GM19397 (cell line): Measurements from ENCODE around the gene UTP15.

Source experiments
- ATAC-seq: cut with Tn5 transposase; IDR thresholded peaks from one replicate; pipeline ENCODE4 v1.9.1; 2021; ENCODE audit warnings: mild to moderate bottlenecking, moderate library complexity; ENCODE audit not compliant: unreplicated experiment

Gene UTP15

DNA sequence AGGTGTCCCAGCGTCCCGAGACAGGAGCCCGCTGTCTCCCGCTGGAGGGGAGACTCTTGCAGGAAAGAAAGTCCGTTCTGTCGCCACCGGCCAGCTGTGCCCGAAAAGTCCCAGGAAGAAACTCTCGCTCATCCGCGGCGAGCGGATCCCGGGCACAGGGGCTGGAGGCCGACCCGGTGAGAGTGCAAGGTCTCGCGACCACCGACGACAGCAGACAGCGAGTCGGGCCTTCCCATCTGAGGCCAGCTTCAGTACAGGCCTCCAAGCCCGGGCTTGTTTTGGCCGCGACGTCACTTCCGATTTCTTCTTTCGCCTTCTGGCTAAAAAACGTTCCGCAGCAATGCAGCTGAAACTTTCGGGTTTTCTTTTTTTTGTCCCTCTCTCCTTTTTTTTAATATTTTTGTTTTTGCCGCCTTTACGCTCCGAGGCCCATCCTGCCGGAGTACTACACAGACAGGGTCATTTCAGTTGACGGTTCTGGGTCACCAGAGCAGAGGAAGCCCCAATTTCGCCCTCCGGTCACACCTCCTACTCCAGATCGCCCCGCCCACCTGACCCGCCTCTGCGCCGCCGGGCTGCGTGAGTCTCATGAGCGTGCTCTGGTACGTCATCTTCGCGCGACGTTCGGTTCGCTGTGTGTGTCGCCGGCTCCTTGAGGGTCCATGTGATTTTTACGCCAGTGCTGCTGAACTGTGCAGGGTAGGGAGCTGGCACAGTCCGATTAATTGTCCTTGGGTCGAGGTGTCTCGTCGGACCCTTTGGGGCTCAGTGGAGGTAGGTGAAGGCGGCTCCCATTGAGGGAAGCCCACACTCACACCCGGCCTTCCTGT, at the start of gene UTP15, which contains the start of gene ANKRA2:
UTP15 (plus strand) TSS at position 605 of the 830 bp plus-strand sequence. CDS start 1,602 bp downstream, outside the sequence.
ANKRA2 (minus strand) TSS at position 501 of the 830 bp plus-strand sequence. CDS start 2,758 bp downstream, outside the sequence.
- peak; percentile 94 for ATAC-seq

DNA sequence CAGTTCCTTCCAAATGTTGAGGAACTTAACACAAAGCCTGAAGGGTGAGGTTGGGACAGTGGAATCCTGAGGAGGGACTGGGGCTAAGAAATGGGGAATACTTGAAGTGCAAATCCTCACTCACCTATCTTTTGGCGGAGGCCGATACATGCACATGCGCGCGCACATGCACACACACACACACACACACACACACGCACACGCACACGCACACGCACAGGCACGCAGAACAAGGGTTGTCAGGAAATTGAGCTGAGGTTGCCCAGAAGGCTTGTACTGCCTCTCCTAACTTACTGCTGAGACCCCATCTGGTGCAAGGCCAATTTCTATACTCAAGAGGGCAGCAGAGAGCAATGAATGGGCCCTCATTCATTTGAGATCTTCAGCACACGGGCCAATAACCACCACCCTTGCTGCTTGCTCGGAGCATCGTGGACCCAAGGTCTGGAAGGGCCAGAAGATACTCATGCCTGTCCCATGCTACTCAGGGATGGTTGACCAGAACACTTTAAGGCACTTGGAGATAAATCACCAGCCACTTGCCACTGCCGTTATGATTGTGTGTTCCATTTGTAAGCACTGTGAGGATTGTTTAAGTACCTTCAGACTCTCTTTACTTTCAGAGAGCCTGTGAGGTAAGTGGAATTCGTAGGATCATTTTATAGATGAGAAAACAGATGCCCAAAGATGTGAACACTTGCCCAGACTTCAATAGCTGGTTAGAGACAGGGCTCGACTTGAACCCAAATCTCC, 45.8 kb upstream of the UTP15 start:
- peak; percentile 89 for ATAC-seq

DNA sequence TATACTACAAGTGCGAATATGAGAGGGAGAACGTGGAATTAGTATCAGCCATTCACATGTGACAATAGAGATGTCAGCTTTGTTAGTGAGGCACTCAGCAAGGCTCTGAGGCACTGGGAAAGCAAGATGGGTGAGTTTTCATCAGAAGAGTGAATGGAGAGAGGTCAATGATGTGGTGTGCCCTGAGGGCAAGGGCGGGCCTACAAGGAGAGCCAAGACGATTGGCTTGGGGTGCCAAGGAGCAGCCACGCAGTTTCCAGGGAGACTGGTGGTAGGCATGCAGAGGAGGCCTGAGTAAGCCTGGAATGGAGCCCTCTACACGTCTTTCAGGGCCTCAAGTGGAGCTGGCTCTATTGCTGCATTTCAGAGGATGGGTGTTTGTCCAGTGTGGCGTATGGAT, 42.6 kb upstream of the UTP15 start:
- no peak for ATAC-seq

- no peak for ATAC-seq
Measured at GRCh38 chr5:73523861-73524260, 41.7 kb upstream of the UTP15 start.

DNA sequence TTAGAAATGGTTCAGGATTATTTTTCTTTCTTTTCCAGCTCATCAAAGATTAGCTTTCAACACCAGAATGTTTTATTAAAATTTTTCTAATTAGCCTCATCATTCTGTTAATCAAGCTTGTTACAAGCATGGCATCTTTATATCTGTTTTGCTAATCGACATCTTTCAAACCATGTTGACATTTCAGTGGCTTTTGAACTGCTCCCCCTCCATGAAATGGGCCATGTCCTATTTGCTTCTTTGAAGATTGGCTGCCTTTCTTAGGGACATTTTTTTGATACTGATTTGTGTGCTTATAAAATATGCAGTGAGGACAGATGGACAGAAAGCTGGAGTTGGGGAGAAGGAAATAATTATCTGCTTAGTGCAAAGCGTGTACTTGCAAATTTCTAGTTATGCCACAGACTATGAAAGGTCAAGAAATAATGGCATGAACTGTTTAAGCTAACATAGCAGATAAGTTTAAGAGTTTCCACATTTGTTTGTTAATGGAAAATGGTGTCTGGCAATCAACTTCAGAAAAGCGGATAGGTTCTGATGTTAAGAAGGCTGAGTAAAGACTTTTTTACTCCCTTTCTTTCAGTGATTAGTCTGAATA, 39.8 kb upstream of the UTP15 start:
- ATAC-seq = no peak

GRCh38 chr5:73528248-73528647, 37.3 kb upstream of the UTP15 start:
- ATAC-seq = no peak

DNA sequence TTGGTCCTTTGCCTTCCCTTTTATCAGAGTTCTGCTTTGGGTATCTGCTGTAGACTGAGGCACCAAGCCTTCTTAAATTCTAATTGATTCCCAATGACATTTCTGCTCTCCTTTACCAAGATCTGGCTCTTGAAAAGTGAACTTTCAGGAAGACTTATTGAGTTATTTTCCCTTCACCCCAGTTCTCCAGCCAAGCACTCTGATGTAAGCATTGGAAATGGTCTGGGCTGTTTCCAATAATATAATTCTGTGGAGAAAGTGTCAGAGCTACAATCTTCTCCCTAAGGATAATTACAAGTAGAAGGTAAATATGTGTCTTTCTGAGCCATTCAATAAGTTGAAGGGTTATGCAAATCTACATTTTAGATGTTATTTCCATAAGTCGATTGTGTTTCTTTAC, 36.5 kb upstream of the UTP15 start:
- ATAC-seq = no peak

DNA sequence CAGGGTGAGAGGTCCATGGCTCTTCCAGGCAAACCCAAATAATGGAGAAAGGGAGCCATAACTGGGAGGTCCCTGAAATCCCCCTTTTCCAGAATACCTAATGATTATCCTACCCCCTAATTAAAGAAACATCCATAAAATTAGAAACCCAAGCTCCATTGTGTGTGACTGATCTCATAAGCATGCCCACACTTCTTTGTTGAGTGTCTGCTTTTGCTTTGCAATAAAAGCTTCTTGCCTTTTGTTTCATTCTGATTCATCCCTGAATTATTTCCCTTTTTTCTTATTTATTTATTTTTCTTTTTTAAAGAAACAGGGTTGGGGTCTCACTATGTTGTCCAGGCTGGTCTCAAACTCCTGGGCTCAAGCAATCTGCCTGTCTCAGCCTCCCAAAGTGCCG, 34.2 kb upstream of the UTP15 start:
- ATAC-seq = no peak

- ATAC-seq = no peak
Measured at GRCh38 chr5:73532195-73532594, 33.3 kb upstream of the UTP15 start.

DNA sequence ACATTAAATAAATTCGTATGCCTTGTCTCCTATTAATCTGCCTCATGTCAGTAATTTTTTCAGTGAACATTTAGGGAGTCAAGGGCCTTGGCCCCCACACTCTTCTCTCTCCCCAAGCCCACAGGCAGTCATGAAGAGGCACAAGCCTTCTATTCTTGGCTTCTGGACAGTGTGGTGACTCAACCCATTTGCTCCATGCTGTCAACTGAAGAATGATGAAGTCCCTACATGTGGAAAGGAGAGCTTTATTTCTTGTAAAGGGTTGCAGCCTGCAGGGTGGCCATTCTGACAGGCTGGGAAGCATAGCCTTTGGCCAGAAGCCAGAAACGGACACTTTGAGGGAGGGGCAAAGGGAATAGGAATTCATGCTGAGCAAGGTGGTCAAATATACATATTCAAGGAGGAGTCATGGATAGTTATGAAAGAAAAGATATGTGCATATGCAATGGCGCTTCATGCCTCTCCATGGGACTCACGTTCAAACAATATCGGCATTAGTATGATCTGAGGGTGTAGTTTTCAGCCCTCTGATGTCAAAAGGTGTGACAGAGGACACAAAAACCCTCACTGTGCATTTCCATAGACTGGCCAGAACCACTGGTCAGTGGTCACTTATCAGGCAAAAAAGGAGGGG, 31.4 kb upstream of the UTP15 start:
- no peak for ATAC-seq

- ATAC-seq = no peak
Measured at GRCh38 chr5:73534971-73535370, 30.6 kb upstream of the UTP15 start.

DNA sequence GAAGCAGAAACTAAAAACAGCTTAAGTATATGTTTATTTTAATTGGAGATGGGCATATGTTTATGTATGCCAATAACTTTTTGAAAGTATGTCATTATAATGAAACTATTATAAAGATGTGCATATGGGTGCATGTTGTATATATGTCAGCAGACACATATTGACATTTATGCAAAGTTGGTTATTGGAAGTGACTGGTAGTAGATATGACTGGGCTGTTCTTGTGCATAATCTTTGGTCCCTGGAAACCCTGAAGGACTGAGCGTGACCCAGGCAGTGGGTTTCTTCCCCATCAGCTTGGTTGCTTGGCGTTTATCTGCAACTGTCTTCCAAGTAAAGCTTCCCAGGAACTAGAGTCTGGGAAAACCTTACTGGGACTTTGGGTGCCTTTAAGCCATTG, 25.8 kb upstream of the UTP15 start:
- ATAC-seq = no peak

DNA sequence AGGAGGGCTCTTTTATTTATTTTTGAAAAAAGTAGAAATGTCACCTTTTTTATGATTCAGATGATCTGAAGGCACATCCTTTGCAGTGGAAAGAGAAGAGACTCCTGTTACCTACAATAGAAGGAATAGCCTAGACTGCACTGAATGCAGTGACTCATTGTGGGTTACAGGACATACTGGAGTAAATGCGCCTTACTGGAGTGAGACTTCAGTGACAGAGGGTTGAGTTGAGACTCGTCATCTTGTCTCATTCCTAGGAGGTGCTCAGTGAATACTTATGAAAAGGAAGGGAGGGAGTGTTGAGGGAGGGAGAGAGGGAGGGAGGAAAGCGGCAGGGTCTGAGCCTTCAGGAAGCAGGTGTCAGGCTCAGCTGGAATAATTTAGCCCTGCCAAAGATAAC, 25.4 kb upstream of the UTP15 start:
- ATAC-seq = no peak

GRCh38 chr5:73542020-73542419, 23.5 kb upstream of the UTP15 start:
- ATAC-seq = no peak

DNA sequence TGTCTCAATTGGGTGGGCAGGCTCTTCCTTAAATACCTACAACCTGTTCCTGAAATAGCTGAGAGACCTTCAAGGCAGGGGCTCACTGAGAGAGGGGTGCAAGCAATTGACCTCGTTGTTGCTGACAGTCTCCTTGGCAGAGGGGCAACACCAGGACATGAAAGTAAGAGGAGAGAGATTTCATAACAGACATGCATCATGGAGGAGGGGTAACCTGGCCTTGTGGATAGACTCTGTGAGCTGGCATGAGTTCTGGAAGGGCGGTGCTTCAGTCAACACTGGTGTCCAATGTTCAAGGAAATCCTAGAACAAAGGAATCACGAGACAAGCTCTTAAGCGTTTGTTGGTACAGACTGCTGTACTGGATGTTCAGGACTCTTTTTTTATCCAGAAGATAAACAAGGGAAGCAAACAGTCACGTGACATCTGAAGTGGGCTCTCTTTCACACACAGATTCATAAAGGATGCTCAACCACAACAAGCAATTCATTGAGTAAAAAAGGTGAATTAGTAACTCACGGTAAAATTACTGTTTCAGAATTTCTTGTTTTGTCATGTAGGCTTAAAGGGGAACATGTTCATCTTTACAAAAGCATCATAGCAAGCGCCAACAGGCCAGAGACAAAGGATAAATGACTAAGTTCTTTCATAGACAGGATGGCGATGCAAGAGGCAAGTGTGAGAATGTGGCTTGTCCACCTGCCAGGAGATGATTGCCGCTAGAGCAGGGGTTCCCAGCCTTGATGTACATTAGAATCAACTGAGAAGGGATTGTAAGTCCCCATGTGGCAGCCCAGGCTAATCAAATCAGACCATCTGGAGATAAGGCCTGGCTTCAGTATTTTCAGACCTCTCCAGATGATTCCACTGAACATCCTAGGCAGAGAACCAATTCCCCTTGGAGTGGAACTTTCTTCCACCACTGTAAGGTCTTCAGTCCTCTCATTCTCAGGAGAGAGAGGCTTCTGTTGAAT, 20.8 kb upstream of the UTP15 start:
- no peak for ATAC-seq

- no peak for ATAC-seq
Measured at GRCh38 chr5:73545403-73545779, 20.2 kb upstream of the UTP15 start.

- no peak for ATAC-seq
Measured at GRCh38 chr5:73550016-73550415, 15.5 kb upstream of the UTP15 start.

- ATAC-seq = no peak
Measured at GRCh38 chr5:73552642-73553041, 12.9 kb upstream of the UTP15 start.

- no peak for ATAC-seq
Measured at GRCh38 chr5:73558950-73559349, 6.6 kb upstream of the UTP15 start.

GRCh38 chr5:73564018-73564417, 1.5 kb upstream of the UTP15 start:
- no peak for ATAC-seq
